K562 (cell line): ENCODE measurements around the gene NECTIN3. TPM values are rescaled to one million over a fixed set of nuclear protein-coding genes. Genes with fewer than 3 reads are reported as not detected.

Source experiments
- ATAC-seq: fragments of 200-7000 bp; cut with Tn5 transposase; 3 replicates; pipeline ENCODE4 v1.9.1; 2020; ENCODE audit warnings: moderate library complexity
- BruUV-seq: library from RNA; stranded (reverse); fragments of 400-500 nt; replicated peaks from 2 replicates; lab custom pipeline; 2021; lab: Mats Ljungman, UMichigan
- CTCF ChIA-PET: fragments of 300-600 bp; formaldehyde crosslinking; extraction: SDS; loops from one replicate; lab custom pipeline; 2021; ENCODE audit warnings: low intra/inter-chr PET ratio; lab: Yijun Ruan, JAX
- POLR2A ChIA-PET: fragments of 300-600, 350-650 bp; sonication (Branson Sonifier 250); formaldehyde crosslinking; extraction: SDS; loops from one replicate; lab custom pipeline; 2021; ENCODE audit warnings: antibody characterized with exemption, inconsistent platforms; lab: Yijun Ruan, JAX
- DNase-seq, 4 experiments: peaks; one replicate each; pipeline versions ENCODE4 v3.0.0 to v3.0.0-alpha.2; 2011 to 2018; ENCODE audit warnings: low spot score in 3 of 4, mixed read lengths in 3 of 4; ENCODE audit errors: extremely low read depth in 1 of 4
- FAIRE-seq: peaks from 2 replicates; lab custom pipeline; 2011; peaks lifted over from hg19 to GRCh38; lab: Jason Lieb, UNC
- H2AFZ ChIP-seq: 2 replicates; pipeline ENCODE4 v1.6.0; 2011; ENCODE audit warnings: low read depth, low read length, control low read depth, inconsistent platforms
- H3K27ac ChIP-seq: fragments of 200-600 bp; 3 replicates; pipeline ENCODE4 v1.8.0; 2011; ENCODE audit warnings: low read depth, mild to moderate bottlenecking, control low read depth, inconsistent platforms, low read length, moderate library complexity, mixed read lengths; ENCODE audit errors: extremely low read depth
- H3K27me3 ChIP-seq, 2 experiments: fragments of 300-600 bp in 1 of 2; 2 replicates in 1 of 2; 3 replicates in 1 of 2; pipeline versions ENCODE4 v1.6.0 to v1.8.0; 2011; ENCODE audit warnings: inconsistent platforms in 2 of 2, low read length in 2 of 2, mild to moderate bottlenecking in 1 of 2, mixed read lengths in 1 of 2, moderate library complexity in 1 of 2; ENCODE audit not compliant: control insufficient read depth in 2 of 2, insufficient read depth in 2 of 2
- H3K36me3 ChIP-seq: fragments of 300-600 bp; 3 replicates; pipeline ENCODE4 v1.8.0; 2011; ENCODE audit warnings: mild to moderate bottlenecking, low read length, inconsistent platforms; ENCODE audit not compliant: control insufficient read depth, insufficient read depth
- H3K4me1 ChIP-seq, 2 experiments: fragments of 200-600 bp in 1 of 2; replicated peaks in 1 of 2; 2 replicates in 1 of 2; 3 replicates in 1 of 2; pipeline versions ENCODE4 v1.5.1 to v1.8.0; 2011; ENCODE audit warnings: inconsistent platforms in 2 of 2, low read length in 2 of 2, mild to moderate bottlenecking in 1 of 2, mixed read lengths in 1 of 2, moderate library complexity in 1 of 2; ENCODE audit not compliant: control insufficient read depth in 2 of 2, insufficient read depth in 2 of 2
- H3K4me2 ChIP-seq: 2 replicates; pipeline ENCODE4 v1.6.1; 2011; ENCODE audit warnings: low read length, control low read depth, inconsistent platforms, mixed read lengths; ENCODE audit not compliant: insufficient read depth
- H3K4me3 ChIP-seq: fragments of 200-600 bp; sonication (generic), shearing (Covaris generic); 2 replicates; pipeline ENCODE4 v1.5.1; 2016; ENCODE audit warnings: control low read depth, inconsistent platforms
- H3K79me2 ChIP-seq: fragments of 200-600 bp; 3 replicates; pipeline ENCODE4 v1.8.0; 2011; ENCODE audit warnings: low read length, inconsistent platforms; ENCODE audit not compliant: control insufficient read depth, insufficient read depth
- H3K9ac ChIP-seq, 2 experiments: 2 replicates each; pipeline versions ENCODE4 v1.6.0 to v1.6.1; 2011; ENCODE audit warnings: low read depth in 2 of 2, low read length in 2 of 2, control low read depth in 1 of 2, inconsistent platforms in 1 of 2, mild to moderate bottlenecking in 1 of 2, mixed read lengths in 1 of 2; ENCODE audit not compliant: insufficient read depth in 1 of 2
- H3K9me1 ChIP-seq: one replicate; pipeline ENCODE4 v1.6.0; 2011; ENCODE audit warnings: inconsistent platforms, mild to moderate bottlenecking, low read length, moderate library complexity; ENCODE audit not compliant: control insufficient read depth, insufficient read depth
- H3K9me3 ChIP-seq: replicated peaks from 2 replicates; pipeline ENCODE4 v1.5.1; 2011; ENCODE audit warnings: low read depth, low read length, inconsistent platforms; ENCODE audit not compliant: control insufficient read depth, insufficient read depth
- H4K20me1 ChIP-seq: replicated peaks from 2 replicates; pipeline ENCODE4 v1.6.1; 2011; ENCODE audit warnings: low read length, inconsistent platforms, mixed read lengths; ENCODE audit not compliant: control insufficient read depth, insufficient read depth
- ARHGAP35 ChIP-seq: fragments of 450-650 bp; IDR thresholded peaks from 2 replicates; pipeline ENCODE4 v1.6.1; 2018; ENCODE audit not compliant: partially characterized antibody
- CREM ChIP-seq: IDR thresholded peaks from 2 replicates; pipeline ENCODE4 v1.6.1; 2014; ENCODE audit warnings: antibody characterized with exemption, low read depth
- GABPB2 ChIP-seq: fragments of 250-450 bp; sonication (Bioruptor Pico); conservative IDR thresholded peaks from 2 replicates; pipeline ENCODE4 v1.5.1; 2021; ENCODE audit warnings: mild to moderate bottlenecking
- HMBOX1 ChIP-seq: sonication (generic); IDR thresholded peaks from 2 replicates; pipeline ENCODE4 v1.6.1; 2016
- MYNN ChIP-seq, 2 experiments: sonication (generic); formaldehyde crosslinking in 1 of 2; IDR thresholded peaks; 2 replicates each; pipeline versions ENCODE4 v1.5.0 to v1.6.1; 2016 to 2020; ENCODE audit warnings: antibody characterized with exemption in 1 of 2, missing genetic modification reagents in 1 of 2
- RBM15 ChIP-seq: fragments of 200-400 bp; formaldehyde crosslinking; IDR thresholded peaks from 2 replicates; pipeline ENCODE4 v1.6.1; 2018; ENCODE audit warnings: mild to moderate bottlenecking, low read length, moderate library complexity; ENCODE audit not compliant: insufficient read depth
- STAT5B ChIP-seq: fragments of 250-450 bp; sonication (Bioruptor Pico); IDR thresholded peaks from 2 replicates; pipeline ENCODE4 v1.8.0; 2021; ENCODE audit warnings: mild to moderate bottlenecking, inconsistent platforms
- THAP7 ChIP-seq: fragments of 250-450 bp; sonication (Bioruptor Pico); IDR thresholded peaks from 2 replicates; pipeline ENCODE4 v1.5.0; 2021
- ZBTB2 ChIP-seq: fragments of 450-650 bp; IDR thresholded peaks from 2 replicates; pipeline ENCODE4 v1.6.1; 2016; ENCODE audit warnings: antibody characterized with exemption
- ZEB2 ChIP-seq: fragments of 450-650 bp; IDR thresholded peaks from 2 replicates; pipeline ENCODE4 v1.6.1; 2016
- ZNF253 ChIP-seq: fragments of 250-450 bp; sonication (Bioruptor Pico); conservative IDR thresholded peaks from 2 replicates; pipeline ENCODE4 v1.6.1; 2021; ENCODE audit warnings: mild to moderate bottlenecking
- WGBS: fragments of 100-300 bp; shearing (Covaris generic); methylation state at CpG from one replicate; pipeline ENCODE4 v1.1.6; 2016; ENCODE audit warnings: low coverage, mixed read lengths; ENCODE audit not compliant: insufficient coverage; ENCODE audit errors: missing lambda C conversion rate; 5-methylcytosine and 5-hydroxymethylcytosine counted together
- in situ Hi-C: fragments of 300-500 bp; cut with MboI; formaldehyde crosslinking; loops from 4 replicates; pipeline ENCODE4 v1.15.0; 2018; ENCODE audit warnings: inconsistent platforms, mixed read lengths
- intact Hi-C: fragments of 100-400 bp; cut with micrococcal nuclease; formaldehyde crosslinking; loops from 2 replicates; pipeline ENCODE4 v1.14.2; 2022
- polyA plus RNA-seq, 8 experiments: library from polyadenylated mRNA; depleted of rRNA in 4 of 8; stranded (reverse) in 5 of 8; unstranded in 3 of 8; fragments of >200 nt; fragmentation: Nextera tagmentation in 2 of 8; fragmentation: Illumina TruSeq in 1 of 8; extraction: Ambion mirVana in 2 of 8; extraction: Trizol in 1 of 8; gene quantifications; 2 replicates each; pipeline versions ENCODE4 v1.2.1 to v1.2.3, GENCODE V29; 2011 to 2014; ENCODE audit warnings: inconsistent platforms in 1 of 8, missing spikeins in 1 of 8
- total RNA-seq, 7 experiments: library from RNA; depleted of rRNA in 6 of 7; stranded (reverse); fragments of >200 nt in 6 of 7; fragmentation: Illumina TruSeq in 2 of 7; extraction: Trizol in 2 of 7; gene quantifications; 2 replicates each; pipeline versions ENCODE4 v1.2.1 to v1.2.3, GENCODE V29; 2011 to 2021; ENCODE audit warnings: low replicate concordance in 1 of 7

NECTIN3 gene
- total and polyA plus RNA-seq, 9 of the 15 experiments (the other 6 are each of a cell fraction or from before 2014, with no cell fraction given): 0.16 TPM; not detected in 8

DNA sequence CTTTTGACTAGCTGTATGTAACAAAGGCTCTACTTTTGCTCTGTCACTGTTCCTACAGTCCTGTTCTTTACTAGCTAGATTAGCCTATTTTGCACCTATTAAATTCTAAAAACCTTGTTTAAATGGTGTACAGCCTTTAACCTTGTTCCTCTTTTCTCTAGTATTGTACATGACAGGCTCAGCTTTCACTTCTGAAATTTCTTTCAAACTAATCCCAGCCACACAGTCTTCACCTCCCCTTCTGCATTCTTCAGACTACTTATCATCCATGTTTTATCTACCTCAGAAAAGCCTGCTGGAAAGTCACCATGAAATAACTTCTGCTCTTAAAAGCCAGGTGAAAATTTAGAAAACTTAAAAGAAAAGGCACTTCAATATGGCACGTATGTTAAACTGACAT is 122.4 kb downstream of the NECTIN3 start:
- H3K9me1 ChIP-seq: no peaks in the 10 kb centered on the region
- TF ChIP-seq THAP7 (CRISPR knock-in tag): no peak
- TF ChIP-seq RBM15: no peak
- TF ChIP-seq HMBOX1: no peak
- TF ChIP-seq STAT5B: no peak
- no peak for TF ChIP-seq ZNF253
- no peak for TF ChIP-seq GABPB2 (CRISPR knock-in tag)
- TF ChIP-seq CREM: no peak
- TF ChIP-seq MYNN (IDR thresholded peaks at IDR 0.05): no peak
- TF ChIP-seq MYNN (CRISPR knock-in tag; IDR thresholded peaks at IDR 0.05): no peak
- TF ChIP-seq ZBTB2: no peak
- TF ChIP-seq ZEB2: no peak
- TF ChIP-seq ARHGAP35: no peak
- H3K27ac ChIP-seq: no peak overlapping the region
- ChIA-PET POLR2A (no interaction called here), CTCF (no interaction called here)
- FAIRE-seq (no peak), DNase-seq (no peak), ATAC-seq (no peak)
- no peaks in the 10 kb centered on the region for H4K20me1 ChIP-seq
- BruUV-seq: no TSS peak
- no peaks in the 10 kb centered on the region for H3K27me3 ChIP-seq
- in situ Hi-C loops (no loop called here), intact Hi-C loops (no loop called here)
- H3K4me1 ChIP-seq: no peaks in the 10 kb centered on the region
- WGBS: 17% methylated on average over 1 of the region's 1 CpG
- H3K9ac ChIP-seq: no peak overlapping the region
- no peaks in the 10 kb centered on the region for H3K79me2 ChIP-seq
- no peaks in the 10 kb centered on the region for H3K36me3 ChIP-seq
- no peak overlapping the region for H2AFZ ChIP-seq
- no peak overlapping the region for H3K4me3 ChIP-seq
- H3K4me2 ChIP-seq: no peak overlapping the region
- H3K9me3 ChIP-seq: no peaks in the 10 kb centered on the region
